ENCODE data around the gene DCC. TPM values are rescaled to one million over a fixed set of nuclear protein-coding genes. Genes with fewer than 3 reads are reported as not detected.

The DCC gene
- total and polyA plus RNA-seq, 10 donors = 0.03 to 9.2 (median 0.91) TPM; not detected in 1

- TF ChIP-seq POLR2AphosphoS5 (IDR thresholded peaks at IDR 0.05) = no peak
- no peak for TF ChIP-seq CTCF (IDR thresholded peaks at IDR 0.05 in 8 of 11, conservative IDR thresholded peaks at IDR 0.05 in 3 of 11)
- no peak for TF ChIP-seq POLR2A (IDR thresholded peaks at IDR 0.05)
- DNase-seq = no peak
- intact Hi-C loops (cut with DNase I; ENCODE audit: low total_unique reads) = no loop called here
- Histone ChIP-seq H3K27ac (no peak overlapping the region), H3K4me1 (no peaks in the 10 kb centered on the region), H3K36me3 (no peaks in the 10 kb centered on the region), H3K9me3 (no peaks in the 10 kb centered on the region), H3K27me3 (replicated peaks in 1 of 7) (no peaks in the 10 kb centered on the region), H3K4me3 (no peak overlapping the region)
- whole genome bisulfite sequencing, 5 donors = 61 to 77% (median 70%) methylated on average over 3 of the region's 3 CpGs
Measured at GRCh38 chr18:52824126-52824525, 484.1 kb downstream of the DCC start.

GRCh38 chr18:52826994-52827393 is 487.0 kb downstream of the DCC start:
- Histone ChIP-seq H3K9me3 (no peaks in the 10 kb centered on the region), H3K36me3 (no peaks in the 10 kb centered on the region), H3K4me1 (no peaks in the 10 kb centered on the region), H3K27ac (no peak overlapping the region), H3K27me3 (replicated peaks in 1 of 7) (no peaks in the 10 kb centered on the region), H3K4me3 (no peak overlapping the region)
- DNase-seq = no peak
- intact Hi-C loops (cut with DNase I; ENCODE audit: low total_unique reads) = no loop called here
- TF ChIP-seq CTCF (IDR thresholded peaks at IDR 0.05 in 8 of 11, conservative IDR thresholded peaks at IDR 0.05 in 3 of 11) = no peak
- TF ChIP-seq POLR2A (IDR thresholded peaks at IDR 0.05) = no peak
- TF ChIP-seq POLR2AphosphoS5 (IDR thresholded peaks at IDR 0.05) = no peak
- WGBS, 5 donors = 55 to 78% (median 68%) methylated on average over 3 of the region's 3 CpGs

GRCh38 chr18:52829320-52829719 is 489.3 kb downstream of the DCC start:
- Histone ChIP-seq H3K4me3 (no peak overlapping the region), H3K9me3 (no peaks in the 10 kb centered on the region), H3K27ac (no peak overlapping the region), H3K36me3 (no peaks in the 10 kb centered on the region), H3K27me3 (replicated peaks in 1 of 7) (no peaks in the 10 kb centered on the region), H3K4me1 (no peaks in the 10 kb centered on the region)
- DNase-seq = no peak
- TF ChIP-seq POLR2A (IDR thresholded peaks at IDR 0.05) = no peak
- no peak for TF ChIP-seq POLR2AphosphoS5 (IDR thresholded peaks at IDR 0.05)
- no peak for TF ChIP-seq CTCF (IDR thresholded peaks at IDR 0.05 in 8 of 11, conservative IDR thresholded peaks at IDR 0.05 in 3 of 11)
- intact Hi-C loops (cut with DNase I; ENCODE audit: low total_unique reads) = no loop called here

- no peaks in the 10 kb centered on the region for H3K9me3 ChIP-seq
- H3K4me3 ChIP-seq = no peak overlapping the region
- H3K36me3 ChIP-seq = no peaks in the 10 kb centered on the region
- DNase-seq = no peak
- intact Hi-C loops (cut with DNase I; ENCODE audit: low total_unique reads) = no loop called here
- 77 to 91% (median 82%) methylated on average over 4 of the region's 4 CpGs for WGBS, 5 donors
- H3K27me3 ChIP-seq (replicated peaks in 1 of 7) = no peaks in the 10 kb centered on the region
- H3K27ac ChIP-seq = no peak overlapping the region
- TF ChIP-seq POLR2A (IDR thresholded peaks at IDR 0.05) (no peak), POLR2AphosphoS5 (IDR thresholded peaks at IDR 0.05) (no peak), CTCF (IDR thresholded peaks at IDR 0.05 in 8 of 11, conservative IDR thresholded peaks at IDR 0.05 in 3 of 11) (no peak)
- no peaks in the 10 kb centered on the region for H3K4me1 ChIP-seq
Measured at GRCh38 chr18:52829876-52830405, 489.9 kb downstream of the DCC start.

Measured in spleen (tissue), 11 donors.